HCT116 (cell line): Measurements from ENCODE around the gene NAA25. TPM values are rescaled to one million over a fixed set of nuclear protein-coding genes. Genes with fewer than 3 reads are reported as not detected.

ENCODE experiments used
- ATAC-seq: fragments of 200-7000 bp; cut with Tn5 transposase; 2 replicates; pipeline ENCODE4 v1.9.1; 2020; ENCODE audit warnings: mild to moderate bottlenecking, moderate library complexity
- BruUV-seq: library from RNA; stranded (reverse); fragments of 400-500 nt; replicated peaks from 2 replicates; lab custom pipeline; 2021; lab: Mats Ljungman, UMichigan
- CTCF ChIA-PET: fragments of 300-600 bp; sonication (Branson Sonifier 250); formaldehyde crosslinking; loops from one replicate; lab custom pipeline; 2021; ENCODE audit warnings: antibody characterized with exemption; lab: Charles Lee
- POLR2A ChIA-PET: fragments of 300-600, 350-600 bp; sonication (Branson Sonifier 250); formaldehyde crosslinking; loops from one replicate; lab custom pipeline; 2021; ENCODE audit warnings: antibody characterized with exemption; lab: Charles Lee
- RAD21 ChIA-PET, 2 experiments: fragments of 300-600 bp; sonication (Branson Sonifier 250); formaldehyde crosslinking; loops; one replicate each; lab custom pipeline; 2023; ENCODE audit warnings: low total read pairs in 2 of 2; ENCODE audit not compliant: uncharacterized antibody in 2 of 2, unreplicated experiment in 2 of 2, low non-redundant PET in 1 of 2; lab: Charles Lee
- DNase-seq: peaks from one replicate; pipeline ENCODE4 v3.0.0-alpha.2; 2010; ENCODE audit warnings: low read depth, low spot score
- H2AFZ ChIP-seq: fragments of 200-600 bp; shearing (Covaris generic), sonication (generic); 2 replicates; pipeline ENCODE4 v1.6.1; 2017; ENCODE audit warnings: low read depth, mixed run types, mixed read lengths, antibody characterized with exemption, low read length; ENCODE audit not compliant: poor library complexity, severe bottlenecking
- H3K27ac ChIP-seq: 2 replicates; pipeline ENCODE4 v1.5.1; 2012; ENCODE audit warnings: low read depth, low read length
- H3K27me3 ChIP-seq: fragments of 200-600 bp; sonication (generic); 2 replicates; pipeline ENCODE4 v1.6.1; 2016; ENCODE audit warnings: mixed run types, low read length, mixed read lengths; ENCODE audit not compliant: insufficient read depth
- H3K36me3 ChIP-seq, 2 experiments: fragments of 200-500 bp in 1 of 2; fragments of 200-600 bp in 1 of 2; sonication (Bioruptor generic) in 1 of 2; sonication (generic) in 1 of 2; 2 replicates each; pipeline versions ENCODE4 v1.5.1 to v1.6.1; 2014 to 2016; ENCODE audit warnings: low read length in 2 of 2, inconsistent platforms in 1 of 2, mixed read lengths in 1 of 2, mixed run types in 1 of 2; ENCODE audit not compliant: insufficient read depth in 2 of 2, control insufficient read depth in 1 of 2
- H3K4me1 ChIP-seq, 2 experiments: fragments of 200-600 bp in 1 of 2; sonication (generic) in 1 of 2; 2 replicates each; pipeline versions ENCODE4 v1.5.1 to v1.6.1; 2012 to 2017; ENCODE audit warnings: low read length in 2 of 2, inconsistent platforms in 1 of 2, mild to moderate bottlenecking in 1 of 2, mixed read lengths in 1 of 2, mixed run types in 1 of 2, moderate library complexity in 1 of 2; ENCODE audit not compliant: insufficient read depth in 2 of 2, control insufficient read depth in 1 of 2
- H3K4me2 ChIP-seq: fragments of 200-600 bp; sonication (generic); 2 replicates; pipeline ENCODE4 v1.6.1; 2017; ENCODE audit warnings: mixed run types, low read length, mixed read lengths
- H3K4me3 ChIP-seq, 2 experiments: fragments of 200-600 bp in 1 of 2; sonication (generic) in 1 of 2; replicated peaks in 1 of 2; 2 replicates each; pipeline ENCODE4 v1.5.1; 2011 to 2016; ENCODE audit warnings: low read length in 2 of 2, control low read depth in 1 of 2, low read depth in 1 of 2, mild to moderate bottlenecking in 1 of 2, mixed read lengths in 1 of 2, mixed run types in 1 of 2
- H3K79me2 ChIP-seq: fragments of 200-600 bp; sonication (generic); 2 replicates; pipeline ENCODE4 v1.6.1; 2017; ENCODE audit warnings: mild to moderate bottlenecking, mixed run types, low read length, moderate library complexity, mixed read lengths; ENCODE audit not compliant: insufficient read depth
- H3K9ac ChIP-seq: fragments of 200-600 bp; sonication (generic); 2 replicates; pipeline ENCODE4 v1.6.1; 2016; ENCODE audit warnings: low read length, mixed read lengths
- H3K9me2 ChIP-seq: fragments of 200-600 bp; sonication (generic), shearing (Covaris generic); 2 replicates; pipeline ENCODE4 v1.6.1; 2017; ENCODE audit warnings: mixed run types, mild to moderate bottlenecking, moderate library complexity; ENCODE audit not compliant: insufficient read depth
- H3K9me3 ChIP-seq, 2 experiments: fragments of 200-500 bp in 1 of 2; fragments of 200-600 bp in 1 of 2; sonication (Bioruptor generic) in 1 of 2; sonication (generic) in 1 of 2; 2 replicates each; pipeline ENCODE4 v1.6.1; 2014 to 2017; ENCODE audit warnings: low read length in 2 of 2, mixed read lengths in 2 of 2, inconsistent platforms in 1 of 2, low read depth in 1 of 2, mild to moderate bottlenecking in 1 of 2, mixed run types in 1 of 2, moderate library complexity in 1 of 2; ENCODE audit not compliant: control insufficient read depth in 1 of 2, insufficient read depth in 1 of 2
- H4K20me1 ChIP-seq: fragments of 200-600 bp; sonication (generic), shearing (Covaris generic); 2 replicates; pipeline ENCODE4 v1.6.1; 2017; ENCODE audit warnings: mixed run types, mild to moderate bottlenecking, moderate library complexity; ENCODE audit not compliant: insufficient read depth
- CEBPB ChIP-seq: IDR thresholded peaks from 2 replicates; pipeline ENCODE4 v1.6.1; 2012; ENCODE audit warnings: low read depth
- CTCF ChIP-seq, 3 experiments: fragments of 200-600 bp in 1 of 3; sonication (generic) in 1 of 3; IDR thresholded peaks in 2 of 3; conservative IDR thresholded peaks in 1 of 3; 2 replicates each; pipeline ENCODE4 v1.5.1; 2012 to 2017; ENCODE audit warnings: low read depth in 2 of 3, low read length in 2 of 3, antibody characterized with exemption in 1 of 3, borderline replicate concordance in 1 of 3, control low read depth in 1 of 3, mild to moderate bottlenecking in 1 of 3, mixed read lengths in 1 of 3, mixed run types in 1 of 3, moderate library complexity in 1 of 3; ENCODE audit not compliant: insufficient read depth in 1 of 3
- EZH2 ChIP-seq: fragments of 200-600 bp; sonication (generic); IDR thresholded peaks from 2 replicates; pipeline ENCODE4 v1.6.1; 2017; ENCODE audit warnings: antibody characterized with exemption, mixed run types
- FOSL1 ChIP-seq: IDR thresholded peaks from 2 replicates; pipeline ENCODE4 v1.6.1; 2012; ENCODE audit warnings: low read depth
- JUND ChIP-seq: IDR thresholded peaks from 2 replicates; pipeline ENCODE4 v1.6.1; 2012
- POLR2AphosphoS5 ChIP-seq: IDR thresholded peaks from 2 replicates; pipeline ENCODE4 v1.6.1; 2011; ENCODE audit warnings: mild to moderate bottlenecking, low read depth, low read length, moderate library complexity
- RAD21 ChIP-seq: IDR thresholded peaks from 2 replicates; pipeline ENCODE4 v1.6.1; 2012; ENCODE audit warnings: low read depth, mild to moderate bottlenecking
- SIN3A ChIP-seq: IDR thresholded peaks from 2 replicates; pipeline ENCODE4 v1.6.1; 2012; ENCODE audit warnings: low read depth
- ZBTB33 ChIP-seq: IDR thresholded peaks from 2 replicates; pipeline ENCODE4 v1.6.1; 2011; ENCODE audit warnings: mild to moderate bottlenecking, low read length, moderate library complexity; ENCODE audit not compliant: insufficient replicate concordance; ENCODE audit errors: extremely low read depth
- intact Hi-C: fragments of 100-400 bp; cut with micrococcal nuclease; formaldehyde crosslinking; loops from 2 replicates; pipeline ENCODE4 v1.10.0; 2022
- total RNA-seq: library from RNA; stranded (reverse); gene quantifications from one replicate; pipeline ENCODE4 v1.2.1, GENCODE V29; 2021; ENCODE audit not compliant: unreplicated experiment

NAA25 gene
- total RNA-seq, 1 experiment from 2014 or later: 56.6 TPM

- Histone ChIP-seq H3K9me2 (no peaks in the 10 kb centered on the region), H4K20me1 (no peaks in the 10 kb centered on the region), H3K4me3 (no peak overlapping the region), H3K27ac (no peak overlapping the region), H2AFZ (no peak overlapping the region), H3K9me3 (no peaks in the 10 kb centered on the region), H3K27me3 (no peaks in the 10 kb centered on the region), H3K4me2 (no peak overlapping the region), H3K36me3 (peaks cover 6 to 12% of the 10 kb centered on the region in 2 experiments; a peak in 3 of 4 replicates), H3K4me1 (peaks cover 5 to 18% of the 10 kb centered on the region in 2 experiments), H3K9ac (no peak overlapping the region), H3K79me2 (peaks cover 10% of the 10 kb centered on the region; the same call in 1 of the 2 replicates)
- ATAC-seq (no peak), DNase-seq (no peak)
- CTCF ChIA-PET: no interaction called here
- no TSS peak for BruUV-seq
- TF ChIP-seq SIN3A (no peak), FOSL1 (no peak), JUND (no peak), EZH2 (no peak), ZBTB33 (no peak), RAD21 (no peak), CTCF (IDR thresholded peaks at IDR 0.05 in 2 of 3, conservative IDR thresholded peaks at IDR 0.05 in 1 of 3; ENCODE audit: borderline replicate concordance in 1 of 3, insufficient read depth in 1 of 3, low read depth in 2 of 3, low read length in 2 of 3) (no peak), POLR2AphosphoS5 (no peak), CEBPB (no peak)
- intact Hi-C loops: no loop called here
- RAD21 ChIA-PET: no interaction called here
- POLR2A ChIA-PET: interaction anchor here (2.0 kb wide), 1 partner anchor 8 kb away, joined by 6 read pairs; no protein-coding TSS in a partner anchor
Measured at GRCh38 chr12:112131686-112132085, 23.1 kb upstream of the NAA25 start.
